NCI-H187 (cell line): ENCODE results near the gene AAR2.

Source experiments
- DNase-seq, 2 experiments: peaks; one replicate each; lab custom pipeline; 2025; lab: John Stamatoyannopoulos, UW

Gene AAR2

GRCh38 chr20:36218380-36219064 is 17.8 kb upstream of the AAR2 start:
- no peak for DNase-seq

GRCh38 chr20:36219671-36220220 is 16.5 kb upstream of the AAR2 start:
- DNase-seq, result no peak

GRCh38 chr20:36225666-36226065 is 10.6 kb upstream of the AAR2 start:
- DNase-seq, result no peak

- no peak for DNase-seq
Measured at GRCh38 chr20:36228770-36229169, 7.5 kb upstream of the AAR2 start.

- no peak for DNase-seq
Measured at GRCh38 chr20:36230019-36230418, 6.3 kb upstream of the AAR2 start.

GRCh38 chr20:36231331-36231730 is 4.9 kb upstream of the AAR2 start:
- DNase-seq, result no peak

- no peak for DNase-seq
Measured at GRCh38 chr20:36234771-36235320, 1.4 kb upstream of the AAR2 start.

- no peak for DNase-seq
Measured at GRCh38 chr20:36236786-36237121, 476 bp downstream of the AAR2 start.

GRCh38 chr20:36237477-36237876 is 1.2 kb downstream of the AAR2 start:
- DNase-seq, result no peak

- no peak for DNase-seq
Measured at GRCh38 chr20:36238153-36238552, 1.9 kb downstream of the AAR2 start.

- DNase-seq, result no peak
Measured at GRCh38 chr20:36238760-36239159, 2.5 kb downstream of the AAR2 start.

GRCh38 chr20:36240076-36240475 is 3.8 kb downstream of the AAR2 start:
- DNase-seq, result no peak

- DNase-seq, result no peak
Measured at GRCh38 chr20:36241678-36242077, 5.4 kb downstream of the AAR2 start.

- no peak for DNase-seq
Measured at GRCh38 chr20:36243726-36244125, 7.4 kb downstream of the AAR2 start.

GRCh38 chr20:36246401-36246800 is 10.1 kb downstream of the AAR2 start:
- no peak for DNase-seq

- DNase-seq, result no peak
Measured at GRCh38 chr20:36248836-36249235, 12.6 kb downstream of the AAR2 start.

GRCh38 chr20:36249450-36249849 is 13.2 kb downstream of the AAR2 start:
- DNase-seq, result no peak

- no peak for DNase-seq
Measured at GRCh38 chr20:36251426-36251825, 15.1 kb downstream of the AAR2 start.

- no peak for DNase-seq
Measured at GRCh38 chr20:36252511-36252910, 16.2 kb downstream of the AAR2 start.

- no peak for DNase-seq
Measured at GRCh38 chr20:36253036-36253435, 16.8 kb downstream of the AAR2 start.

GRCh38 chr20:36254076-36254475 is 17.8 kb downstream of the AAR2 start:
- DNase-seq, result no peak

- DNase-seq, result no peak
Measured at GRCh38 chr20:36255445-36255844, 19.2 kb downstream of the AAR2 start.

- DNase-seq, result no peak
Measured at GRCh38 chr20:36259177-36260061, 23.1 kb downstream of the AAR2 start.
